ENCODE results near the gene COCH.

COCH gene
- 0.31 to 4.8 reads per million in 2 donors for total RNA-seq

GRCh38 chr14:30874120-30874998, at the start of gene COCH:
Gene COCH (plus strand): TSS chr14:30874559. CDS start chr14:30874939, 380 bp downstream.
- DNase-seq, result peak in 4 of 5 experiments; percentile 0 to 46 (median 7)

DNA sequence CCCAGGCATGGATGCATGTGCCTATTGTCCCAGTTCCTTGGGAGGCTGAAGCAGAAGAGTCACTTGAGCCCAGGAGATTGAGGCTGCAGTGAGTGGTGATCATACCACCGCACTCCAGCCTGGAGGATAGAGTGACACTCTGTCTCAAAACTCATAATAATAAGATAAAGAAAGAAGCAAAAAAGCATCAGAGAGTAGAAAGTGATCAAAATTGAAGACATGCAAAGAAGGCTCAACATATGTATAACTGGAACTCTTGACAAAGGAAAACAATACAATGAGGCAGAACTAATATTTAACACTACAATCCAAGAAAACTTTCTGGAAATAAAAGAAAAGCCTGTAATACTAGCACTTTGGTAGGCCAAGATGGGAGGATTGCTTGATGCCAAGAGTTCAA, 48.3 kb upstream of the COCH start:
- no peak for DNase-seq

GRCh38 chr14:30829853-30830252, 44.5 kb upstream of the COCH start:
- DNase-seq, result no peak

GRCh38 chr14:30834353-30834752, 40.0 kb upstream of the COCH start:
- no peak for DNase-seq

DNA sequence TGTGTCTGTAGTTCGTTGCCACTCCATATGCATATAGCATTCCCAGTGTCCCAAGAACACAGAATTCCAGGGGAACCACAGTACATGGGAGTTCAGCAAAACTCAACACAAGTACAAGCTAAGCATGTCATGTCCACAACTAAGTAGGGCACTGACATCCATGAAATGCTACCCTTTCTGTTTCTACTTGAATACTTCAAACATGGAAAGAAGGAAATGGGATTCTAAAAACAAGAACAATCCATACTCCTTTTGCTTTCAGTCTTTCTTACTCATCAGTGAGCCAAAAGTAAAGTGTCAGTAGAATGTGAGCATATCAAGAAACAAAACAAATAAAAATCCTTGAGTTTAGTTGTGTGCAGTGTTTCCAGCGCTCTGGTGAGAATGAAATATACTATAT, 36.0 kb upstream of the COCH start:
- DNase-seq, result no peak

- DNase-seq, result no peak
Measured at GRCh38 chr14:30840086-30840779, 34.1 kb upstream of the COCH start.

- DNase-seq, result no peak
Measured at GRCh38 chr14:30842431-30842830, 31.9 kb upstream of the COCH start.

DNA sequence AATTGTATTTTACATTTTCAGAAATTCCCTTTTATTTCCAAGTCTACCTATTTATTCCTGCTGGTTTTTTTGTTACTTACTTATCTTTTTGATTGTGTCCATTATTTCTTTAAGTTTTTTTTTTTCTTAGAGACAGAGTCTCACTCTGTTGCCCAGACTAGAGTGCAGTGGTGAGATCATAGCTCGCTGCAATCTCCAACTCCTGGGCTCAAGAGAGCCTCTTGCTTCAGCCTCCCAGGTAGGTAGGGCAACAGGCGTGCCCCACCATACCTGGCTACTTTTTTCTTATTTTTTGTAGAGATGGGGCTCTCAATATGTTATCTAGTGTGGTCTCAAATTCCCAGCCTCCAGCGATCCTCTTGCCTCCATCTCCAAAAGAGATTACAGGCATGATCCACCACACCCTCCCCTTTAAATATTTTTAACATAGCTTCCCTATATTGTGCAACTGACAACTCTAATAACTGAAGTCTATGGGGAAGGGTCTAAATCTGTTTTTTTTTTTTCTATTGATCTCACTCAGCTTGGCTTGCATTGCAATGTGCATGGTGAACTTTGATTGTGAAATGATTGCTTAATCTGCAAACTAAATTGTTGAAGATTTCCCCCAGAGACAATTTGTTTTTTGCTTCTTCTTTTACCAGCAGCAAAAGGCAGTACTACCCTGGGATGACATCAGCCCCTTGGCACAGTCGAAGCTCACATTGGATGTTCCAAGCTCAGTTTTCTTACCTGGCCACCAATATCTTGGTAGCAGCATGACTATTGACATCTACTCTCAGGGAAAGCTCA, 25.7 kb upstream of the COCH start:
- no peak for DNase-seq

- DNase-seq, result no peak
Measured at GRCh38 chr14:30849354-30849753, 25.0 kb upstream of the COCH start.

DNA sequence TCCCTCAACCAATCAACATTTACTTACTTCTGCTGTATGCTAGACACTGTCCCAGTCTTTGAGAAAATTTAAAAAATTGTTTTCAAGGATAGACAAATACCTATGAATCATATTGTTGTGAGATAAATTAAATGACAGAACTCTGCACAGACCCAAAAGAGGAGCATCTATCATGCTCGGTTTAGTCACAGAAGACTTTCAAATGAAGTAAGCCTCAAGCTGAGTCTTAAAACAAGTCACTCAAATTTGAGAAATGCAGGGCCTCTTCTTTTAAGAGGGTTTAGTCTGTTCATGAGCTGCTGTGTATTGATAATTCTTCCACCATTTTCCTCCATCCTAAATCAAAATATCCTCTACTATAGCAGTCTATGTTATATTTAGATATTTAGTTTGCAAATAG, 24.4 kb upstream of the COCH start:
- no peak for DNase-seq

- no peak for DNase-seq
Measured at GRCh38 chr14:30853946-30854345, 20.4 kb upstream of the COCH start.

DNA sequence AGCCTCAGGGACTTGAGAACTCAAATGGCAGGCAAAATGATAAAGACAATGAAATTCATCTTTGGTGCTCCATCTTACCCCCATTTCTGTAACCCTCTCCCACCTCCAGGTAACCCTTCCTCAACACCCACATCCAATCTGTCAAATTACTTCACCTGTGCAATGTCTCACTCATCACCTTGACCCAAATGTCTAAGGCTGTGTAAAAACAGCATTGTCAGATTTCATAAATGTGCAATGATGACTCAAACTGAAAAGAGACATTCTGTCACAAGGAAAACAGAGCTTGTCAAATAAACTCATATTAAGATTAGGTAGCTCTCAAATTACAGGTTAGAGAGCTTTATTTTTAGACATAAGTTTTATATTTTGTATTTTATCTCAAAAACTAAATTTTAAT, 19.9 kb upstream of the COCH start:
- peak in 1 of 5 experiments; percentile 61 for DNase-seq

DNA sequence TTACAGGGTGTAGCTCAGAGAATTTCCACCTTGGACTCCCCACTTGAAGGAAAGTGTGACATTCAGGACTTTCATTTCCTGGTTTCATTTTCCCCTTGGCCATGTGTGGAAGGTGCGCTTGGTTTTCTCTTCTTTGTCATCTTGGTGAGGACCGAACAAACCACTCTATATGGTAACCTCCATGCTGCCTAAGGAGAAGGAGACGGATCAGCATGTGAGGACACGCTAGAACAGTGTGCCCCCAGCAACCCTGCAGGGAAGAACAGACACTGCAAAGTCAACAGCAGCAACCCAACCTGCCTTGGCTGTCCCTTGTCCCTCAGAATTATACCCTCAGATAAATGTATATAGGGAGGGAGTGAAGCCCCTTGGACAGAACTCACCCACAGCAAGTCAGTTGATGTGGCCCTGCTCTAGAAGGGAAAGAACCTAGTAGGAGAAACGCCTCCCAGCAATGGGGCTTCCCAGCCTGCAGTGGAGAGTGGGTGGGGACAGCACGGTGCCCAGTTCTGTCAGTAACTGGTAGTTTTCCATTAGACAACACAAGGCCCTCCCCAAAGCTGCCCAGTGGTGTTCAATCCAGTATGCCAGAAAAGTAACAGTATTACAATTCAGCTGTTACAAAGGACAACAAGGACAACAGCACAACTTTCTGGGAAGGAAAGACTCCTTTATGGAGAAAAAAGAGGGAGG, 18.9 kb upstream of the COCH start:
- DNase-seq, result no peak

DNA sequence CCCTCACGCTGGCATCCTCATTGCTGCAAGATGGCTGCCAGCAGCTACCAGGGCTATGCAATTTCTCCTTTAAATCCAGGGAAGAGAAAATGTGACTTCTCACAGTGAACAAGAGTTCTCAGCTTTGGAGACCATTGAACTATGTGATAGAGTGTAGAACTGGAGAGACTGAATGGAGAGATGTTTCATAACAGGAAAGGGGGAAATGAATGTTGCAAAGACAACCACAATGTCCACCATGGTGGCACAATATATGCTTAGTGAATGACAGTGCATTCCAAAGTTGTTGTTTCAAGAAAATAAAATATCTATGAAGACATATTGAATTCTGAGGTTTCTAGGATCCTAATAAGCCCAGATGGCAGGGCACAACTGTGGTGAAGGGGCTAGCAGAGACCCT, 13.2 kb upstream of the COCH start:
- no peak for DNase-seq

DNA sequence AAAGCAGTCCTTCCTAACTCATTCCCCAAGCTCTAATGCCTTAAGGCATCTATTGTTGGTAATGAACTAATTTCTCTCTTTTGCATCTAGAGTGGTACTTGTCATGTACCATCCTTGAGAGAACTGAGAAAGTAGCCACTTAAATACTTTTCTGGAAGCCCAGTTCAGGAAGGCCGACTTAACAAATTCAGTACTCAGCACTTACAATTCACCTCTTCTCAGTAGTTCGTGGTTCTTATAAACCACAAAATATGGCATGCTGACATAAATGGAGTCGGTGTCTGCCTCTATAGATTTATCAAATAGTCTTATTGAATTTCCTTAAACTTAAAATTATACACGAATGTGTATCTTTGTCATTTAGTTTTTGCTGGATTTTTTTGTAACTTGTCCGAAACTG, 9.4 kb upstream of the COCH start:
- no peak for DNase-seq

DNA sequence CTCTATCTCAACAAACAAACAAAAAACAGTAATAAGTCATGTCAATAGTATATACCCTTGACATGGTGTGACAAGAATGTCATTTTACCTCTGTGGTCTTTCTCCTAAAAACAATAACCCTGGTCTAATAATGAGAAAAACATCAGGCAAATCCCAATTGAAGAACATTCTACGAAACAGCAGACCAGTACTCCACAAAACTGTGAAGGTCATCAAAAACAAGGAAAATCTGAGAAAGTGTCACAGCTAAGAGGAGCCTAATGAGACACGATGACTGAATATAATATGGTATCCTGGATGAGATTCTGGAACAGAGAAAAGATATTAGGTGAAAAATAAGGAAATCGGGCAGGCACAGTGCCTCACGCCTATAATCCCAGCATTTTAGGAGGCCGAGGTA, 5.6 kb upstream of the COCH start:
- DNase-seq, result no peak

- no peak for DNase-seq
Measured at GRCh38 chr14:30869551-30870155, 4.7 kb upstream of the COCH start.

GRCh38 chr14:30872602-30873001, 1.8 kb upstream of the COCH start:
- DNase-seq, result no peak

DNA sequence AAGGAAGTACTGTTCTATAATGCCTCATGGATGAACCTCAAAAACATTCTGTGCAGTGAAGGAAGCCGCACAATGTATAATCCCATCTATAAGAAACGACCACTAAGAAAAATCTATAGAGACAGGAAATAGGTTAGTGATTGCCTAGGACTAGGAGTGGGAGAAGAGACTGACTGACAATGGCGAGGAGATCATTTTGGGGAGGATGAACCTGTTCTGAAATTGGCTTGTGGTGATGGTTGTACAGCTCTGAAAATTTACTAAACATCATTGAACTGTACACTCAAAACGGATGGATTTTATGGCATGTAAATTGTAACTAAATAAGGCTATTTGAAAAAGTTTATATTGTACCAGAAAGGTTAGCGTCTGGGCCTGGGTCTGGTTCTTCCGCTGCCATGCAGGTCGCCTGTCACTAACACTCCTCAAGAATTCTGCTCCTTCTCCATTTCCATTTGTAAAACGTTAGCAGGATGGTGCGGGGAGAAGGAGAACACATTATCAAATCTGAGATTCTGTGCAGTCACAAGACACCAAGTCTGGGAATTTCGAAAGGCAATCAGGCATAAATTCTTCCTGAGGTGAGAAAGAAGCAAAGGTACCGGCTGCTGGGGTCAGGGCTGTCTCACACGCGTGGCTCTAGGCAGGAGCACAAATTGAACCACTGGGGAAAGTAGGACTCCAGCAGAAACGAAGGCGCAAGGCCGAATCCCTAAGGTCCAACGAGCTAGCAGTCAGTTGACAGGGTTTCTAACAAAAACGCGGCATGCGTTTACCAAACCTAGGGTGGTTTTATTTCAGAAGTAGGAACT, 845 bp upstream of the COCH start:
- DNase-seq, result no peak

DNA sequence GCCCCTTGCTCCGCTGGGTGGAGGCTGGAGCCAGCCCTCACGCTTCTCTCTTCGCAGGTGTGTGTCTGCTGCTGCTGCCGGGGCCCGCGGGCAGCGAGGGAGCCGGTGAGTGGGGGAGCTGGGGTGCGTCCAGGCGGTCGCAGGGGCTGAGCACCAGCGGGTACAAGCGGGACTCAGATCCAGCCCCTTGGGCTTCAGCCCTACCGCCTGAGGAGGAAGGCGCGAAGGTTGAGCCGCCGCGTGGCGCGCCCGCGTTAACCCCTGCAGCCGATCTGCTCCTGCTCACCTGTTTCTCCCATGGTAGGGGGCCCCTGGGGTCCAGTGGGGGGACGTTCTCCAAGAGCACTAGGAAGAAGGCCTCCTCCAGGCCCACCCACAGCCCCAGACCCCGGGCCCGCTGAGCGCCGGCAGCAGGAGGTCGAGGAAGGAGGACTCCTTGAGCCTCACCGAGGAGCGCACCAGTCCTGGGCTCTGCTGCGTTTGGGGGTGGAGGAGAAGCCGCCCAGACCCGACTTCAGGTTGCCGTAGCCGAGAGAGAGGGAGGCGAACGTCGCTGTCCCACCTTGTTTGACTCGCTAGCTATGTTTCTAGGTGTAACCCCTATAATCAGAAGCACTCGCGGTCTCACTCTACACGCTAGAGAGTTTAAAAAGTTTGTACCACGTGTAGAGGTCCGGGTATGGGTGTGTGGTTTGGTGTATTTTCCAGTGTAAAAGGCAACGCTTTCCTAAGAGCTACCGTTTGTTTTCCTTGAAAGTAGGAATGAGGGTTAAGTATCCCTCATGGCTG, 834 bp downstream of the COCH start:
- DNase-seq, result peak in 2 of 5 experiments; percentile 0 to 22

- DNase-seq, result no peak
Measured at GRCh38 chr14:30875788-30876053, 1.4 kb downstream of the COCH start.

All from T-helper 2 cell (primary cell).